NCI-H1436 (cell line): ENCODE data around the gene SLC6A19.
"Not testable (repeated sequence)": the region's sequence is repeated elsewhere in the genome, so short reads cannot be mapped to it uniquely, and the experiment has no call there.

Experiments
- DNase-seq: peaks from one replicate; lab custom pipeline; 2025; lab: John Stamatoyannopoulos, UW

Gene SLC6A19

DNA sequence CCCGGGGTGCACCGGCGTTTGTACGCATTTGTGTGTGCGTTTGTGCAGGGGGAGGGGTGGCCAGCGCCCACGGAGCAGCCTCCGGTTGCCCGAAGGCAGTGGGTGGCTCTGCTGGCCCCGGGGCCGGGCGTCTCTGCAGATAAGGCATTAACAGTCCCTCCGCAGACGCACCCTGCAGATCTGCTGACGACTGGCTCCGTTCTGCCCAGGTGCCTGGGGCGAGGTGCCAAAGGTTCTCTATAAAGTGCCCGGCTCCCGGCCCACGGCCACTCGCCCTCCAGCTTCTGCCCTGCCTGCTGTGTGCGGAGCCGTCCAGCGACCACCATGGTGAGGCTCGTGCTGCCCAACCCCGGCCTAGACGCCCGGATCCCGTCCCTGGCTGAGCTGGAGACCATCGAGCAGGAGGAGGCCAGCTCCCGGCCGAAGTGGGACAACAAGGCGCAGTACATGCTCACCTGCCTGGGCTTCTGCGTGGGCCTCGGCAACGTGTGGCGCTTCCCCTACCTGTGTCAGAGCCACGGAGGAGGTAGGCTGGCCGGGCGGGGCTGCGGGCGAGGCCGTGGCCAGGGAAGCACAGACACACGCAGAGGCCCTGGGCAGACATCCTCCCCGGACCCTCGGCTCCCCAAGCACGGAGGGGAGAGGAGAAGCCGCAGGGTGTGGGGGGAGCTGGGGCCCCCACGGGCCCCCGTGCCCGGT, at the start of gene SLC6A19:
Gene SLC6A19, plus strand, starts transcription at position 269 of the 699 bp plus-strand sequence. Its CDS starts 56 bp downstream, at position 325.
- DNase-seq = no peak

GRCh38 chr5:1152156-1152555, 49.2 kb upstream of the SLC6A19 start:
- DNase-seq = no peak

GRCh38 chr5:1152771-1153282, 48.6 kb upstream of the SLC6A19 start:
- no peak for DNase-seq

DNA sequence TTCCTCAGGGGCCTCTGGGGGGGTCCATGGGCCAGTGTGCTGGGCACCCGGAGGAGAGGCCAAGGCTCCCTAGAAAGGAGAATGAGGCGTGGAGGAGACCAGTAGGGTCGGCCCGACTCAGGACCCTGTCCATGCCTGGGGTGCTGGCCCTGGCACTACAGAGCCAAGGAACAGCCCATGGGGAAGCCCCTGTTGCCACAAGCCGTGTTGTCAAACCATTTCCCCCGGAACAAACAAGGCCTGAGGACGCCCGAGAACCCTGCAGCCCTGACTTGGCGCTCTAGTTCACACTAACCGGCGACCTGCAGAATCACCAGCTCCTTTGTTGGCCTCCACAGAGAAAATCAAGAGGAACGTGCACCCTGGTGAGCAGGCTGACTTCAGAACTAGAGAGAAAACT, 48.0 kb upstream of the SLC6A19 start:
- DNase-seq = no peak

- DNase-seq = no peak
These were observed 46.0 kb upstream of the SLC6A19 start for GRCh38 chr5:1155191-1156032.

GRCh38 chr5:1156033-1156753, 45.2 kb upstream of the SLC6A19 start:
- DNase-seq = no peak

- no peak for DNase-seq
These were observed 44.5 kb upstream of the SLC6A19 start for GRCh38 chr5:1156754-1157460.

- DNase-seq = not testable (repeated sequence)
These were observed 43.9 kb upstream of the SLC6A19 start for GRCh38 chr5:1157461-1157986.

DNA sequence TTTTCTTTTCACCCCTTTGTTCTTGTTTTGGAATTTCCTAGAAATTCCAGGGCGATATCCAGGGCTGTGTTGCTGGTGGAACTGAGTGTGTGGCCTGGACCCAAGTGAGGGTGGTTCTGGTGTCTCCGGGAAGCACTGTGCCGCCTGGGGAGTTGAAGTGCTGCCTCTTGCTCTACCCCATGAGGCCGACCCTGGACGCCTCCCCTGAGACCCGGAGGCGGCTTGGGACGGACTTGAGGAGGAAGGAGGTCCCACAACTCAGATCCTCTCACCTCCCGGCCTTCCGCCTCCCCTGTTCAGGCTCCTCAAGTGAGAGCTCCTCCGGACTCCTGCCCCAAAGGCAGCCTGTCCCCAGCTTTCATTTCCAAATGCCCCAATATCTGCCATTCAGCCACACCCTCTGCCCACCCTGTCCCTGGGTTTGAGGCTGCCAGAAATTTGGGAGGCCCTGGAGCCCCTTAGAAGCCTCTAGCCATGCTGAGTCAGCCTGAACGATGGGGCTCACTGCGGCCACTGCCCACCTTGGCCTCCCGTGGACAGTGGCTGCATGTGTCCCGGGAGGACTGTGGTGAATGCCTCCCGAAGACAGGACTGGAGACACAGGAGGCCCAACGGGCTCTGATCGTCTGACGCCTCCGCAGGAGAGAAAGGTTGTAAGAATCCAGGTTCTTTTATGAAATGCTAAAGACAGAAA, 42.6 kb upstream of the SLC6A19 start:
- DNase-seq = no peak

DNA sequence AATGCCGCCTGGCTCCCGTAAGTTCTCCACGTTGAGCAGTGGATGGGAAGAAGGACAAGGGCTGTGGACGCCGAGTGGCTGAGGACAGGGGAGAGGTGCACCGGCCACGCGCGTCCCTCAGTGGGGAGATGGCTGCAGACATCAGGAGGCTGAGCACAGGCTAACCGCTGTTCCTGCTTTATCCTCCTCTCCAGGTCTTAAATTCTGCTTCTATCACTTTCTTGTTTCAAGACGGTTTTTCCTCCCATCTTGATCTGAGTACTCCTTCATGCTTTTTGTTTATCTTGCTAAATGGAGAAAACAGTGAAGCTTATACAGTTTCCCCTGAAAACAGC, 42.1 kb upstream of the SLC6A19 start:
- DNase-seq = no peak

- no peak for DNase-seq
These were observed 41.5 kb upstream of the SLC6A19 start for GRCh38 chr5:1159774-1160406.

GRCh38 chr5:1161108-1161832, 40.1 kb upstream of the SLC6A19 start:
- DNase-seq = no peak

GRCh38 chr5:1161833-1162229, 39.6 kb upstream of the SLC6A19 start:
- DNase-seq = no peak

- no peak for DNase-seq
These were observed 39.1 kb upstream of the SLC6A19 start for GRCh38 chr5:1162276-1162675.

GRCh38 chr5:1162751-1163150, 38.6 kb upstream of the SLC6A19 start:
- DNase-seq = no peak

DNA sequence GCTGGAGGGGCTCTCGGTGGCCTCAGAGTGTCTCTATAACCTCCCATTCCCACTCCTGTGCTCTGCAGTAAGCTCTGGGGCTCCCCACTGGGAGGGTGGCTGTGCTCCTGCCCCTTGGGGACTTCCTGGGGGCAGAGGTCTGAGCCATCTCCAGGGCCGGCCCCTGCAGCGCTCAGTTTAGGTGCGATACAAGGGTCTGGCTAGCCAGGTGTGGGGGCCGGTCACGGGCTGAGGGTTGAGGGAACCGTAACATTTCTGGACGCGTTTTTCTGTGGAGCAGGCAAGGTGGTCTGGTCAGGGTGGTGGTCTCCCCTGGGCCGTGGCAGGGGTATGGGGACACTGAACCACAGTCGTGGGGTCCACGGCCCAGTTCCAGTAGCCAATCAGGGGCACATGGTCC, 38.0 kb upstream of the SLC6A19 start:
- DNase-seq = no peak

- no peak for DNase-seq
These were observed 37.5 kb upstream of the SLC6A19 start for GRCh38 chr5:1163879-1164278.

GRCh38 chr5:1164696-1165630, 36.4 kb upstream of the SLC6A19 start:
- no peak for DNase-seq

DNA sequence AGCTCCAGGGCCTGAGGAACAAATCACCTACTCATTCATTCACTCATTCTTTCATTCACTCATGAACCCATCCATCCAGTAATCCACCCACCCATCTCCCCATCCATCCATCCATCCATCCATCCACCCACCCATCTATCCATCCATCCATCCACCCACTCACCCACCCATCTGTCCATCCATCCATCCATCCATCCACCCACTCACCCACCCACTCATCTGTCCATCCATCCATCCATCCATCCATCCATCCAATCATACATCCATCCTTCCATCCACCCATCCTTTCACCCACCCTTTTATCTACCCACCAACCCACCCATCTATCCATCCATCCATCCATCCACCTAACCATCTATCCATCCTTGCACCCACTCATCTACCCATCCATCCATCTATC, 35.5 kb upstream of the SLC6A19 start:
- no peak for DNase-seq
